ENCODE results near the gene SPPL2B.
"Not testable (repeated sequence)": the region's sequence is repeated elsewhere in the genome, so short reads cannot be mapped to it uniquely, and the experiment has no call there.

Gene SPPL2B

GRCh38 chr19:2395293-2395829 is 66.9 kb downstream of the SPPL2B start:
- not testable (repeated sequence) for H3K9me3 ChIP-seq (ENCODE audit: control insufficient read depth, low read length); DNase-seq (ENCODE audit: low read depth); H3K4me1 ChIP-seq (ENCODE audit: control insufficient read depth, insufficient read depth, low read length); H3K36me3 ChIP-seq (ENCODE audit: control insufficient read depth, insufficient read depth, low read length, severe bottlenecking); H3K4me3 ChIP-seq (ENCODE audit: low read length); H3K9ac ChIP-seq (ENCODE audit: low read length)
- peaks cover 27% of the 10 kb centered on the region for H3K27me3 ChIP-seq (replicated peaks; ENCODE audit: control insufficient read depth, insufficient read depth, low read length)

- not testable (repeated sequence) for H3K9ac ChIP-seq (ENCODE audit: low read length); H3K4me1 ChIP-seq (ENCODE audit: control insufficient read depth, insufficient read depth, low read length); H3K36me3 ChIP-seq (ENCODE audit: control insufficient read depth, insufficient read depth, low read length, severe bottlenecking); H3K4me3 ChIP-seq (ENCODE audit: low read length); H3K9me3 ChIP-seq (ENCODE audit: control insufficient read depth, low read length); DNase-seq (ENCODE audit: low read depth)
- peaks cover 26% of the 10 kb centered on the region for H3K27me3 ChIP-seq (replicated peaks; ENCODE audit: control insufficient read depth, insufficient read depth, low read length)
Observed at GRCh38 chr19:2397173-2397572, 68.7 kb downstream of the SPPL2B start.

- Histone ChIP-seq H3K4me3 (ENCODE audit: low read length) (no peak overlapping the region), H3K9me3 (ENCODE audit: control insufficient read depth, low read length) (no peaks in the 10 kb centered on the region), H3K36me3 (ENCODE audit: control insufficient read depth, insufficient read depth, low read length, severe bottlenecking) (no peaks in the 10 kb centered on the region), H3K9ac (ENCODE audit: low read length) (no peak overlapping the region), H3K27me3 (replicated peaks; ENCODE audit: control insufficient read depth, insufficient read depth, low read length) (peaks cover 16% of the 10 kb centered on the region), H3K4me1 (ENCODE audit: control insufficient read depth, insufficient read depth, low read length) (no peaks in the 10 kb centered on the region)
- DNase-seq (ENCODE audit: low read depth): no peak
Observed at GRCh38 chr19:2398735-2399305, 70.3 kb downstream of the SPPL2B start.

GRCh38 chr19:2399582-2399981 is 71.1 kb downstream of the SPPL2B start:
- H3K4me1 ChIP-seq (ENCODE audit: control insufficient read depth, insufficient read depth, low read length): no peaks in the 10 kb centered on the region
- no peak overlapping the region for H3K4me3 ChIP-seq (ENCODE audit: low read length)
- H3K9ac ChIP-seq (ENCODE audit: low read length): no peak overlapping the region
- H3K9me3 ChIP-seq (ENCODE audit: control insufficient read depth, low read length): peaks cover 5% of the 10 kb centered on the region
- no peaks in the 10 kb centered on the region for H3K36me3 ChIP-seq (ENCODE audit: control insufficient read depth, insufficient read depth, low read length, severe bottlenecking)
- no peak for DNase-seq (ENCODE audit: low read depth)
- peaks cover 9% of the 10 kb centered on the region for H3K27me3 ChIP-seq (replicated peaks; ENCODE audit: control insufficient read depth, insufficient read depth, low read length)

Data from adipocyte (in vitro differentiated cells).